ENCODE results near the gene IZUMO4. TPM values are rescaled to one million over a fixed set of nuclear protein-coding genes. Genes with fewer than 3 reads are reported as not detected.

Gene IZUMO4
- total and polyA plus RNA-seq, 10 of the 15 experiments (the other 5 are each of a cell fraction or from before 2014, with no cell fraction given), result 0.53 to 27.1 (median 7.5) TPM

DNA sequence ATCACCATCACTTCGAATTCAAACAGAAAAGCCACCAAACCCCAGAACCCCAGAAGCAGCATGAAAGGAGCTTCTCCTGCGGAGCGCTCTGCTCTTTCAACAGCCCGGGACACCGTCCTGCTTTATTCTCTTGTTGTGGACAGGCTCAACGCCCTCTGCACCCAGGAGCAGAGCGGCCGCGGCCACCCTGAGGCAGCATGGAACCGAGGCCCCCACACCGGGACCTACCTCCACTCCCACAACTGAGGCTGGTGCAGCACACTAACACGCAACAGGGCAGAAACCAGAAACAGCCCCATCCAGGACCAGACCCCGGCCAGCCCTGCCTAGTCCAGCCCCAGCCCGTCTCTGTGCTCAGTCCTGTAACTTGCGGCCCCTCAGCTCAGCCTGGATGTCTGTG is 47.5 kb downstream of the IZUMO4 start:
- Histone ChIP-seq H3K4me2 (ENCODE audit: control insufficient read depth, insufficient read depth) (no peak overlapping the region), H3K36me3 (ENCODE audit: control insufficient read depth in 2 of 2, insufficient read depth in 2 of 2, low read length in 1 of 2) (peaks cover 11% of the 10 kb centered on the region in 2 experiments; a peak in 3 of 4 replicates), H3K79me2 (ENCODE audit: control insufficient read depth, insufficient read depth, low read length) (peaks cover 82% of the 10 kb centered on the region), H3K4me3 (no peak overlapping the region), H3K27ac (ENCODE audit: control insufficient read depth, insufficient read depth) (no peak overlapping the region), H3K9me3 (replicated peaks; ENCODE audit: control insufficient read depth, insufficient read depth, low read length) (no peaks in the 10 kb centered on the region), H4K20me1 (ENCODE audit: control insufficient read depth, insufficient read depth) (peaks cover 6% of the 10 kb centered on the region; the same call in 1 of the 2 replicates), H3K9ac (ENCODE audit: control insufficient read depth, insufficient read depth, low read length) (no peak overlapping the region), H3K4me1 (ENCODE audit: control insufficient read depth, insufficient read depth, low read length) (peaks cover 18% of the 10 kb centered on the region), H3K27me3 (replicated peaks in 1 of 2; ENCODE audit: control insufficient read depth in 2 of 2, insufficient read depth in 2 of 2, low read length in 1 of 2) (no peaks in the 10 kb centered on the region), H2AFZ (ENCODE audit: control insufficient read depth, low read depth, low read length) (no peak overlapping the region)
- in situ Hi-C loops (cut with MboI) (no loop called here), intact Hi-C loops (cut with micrococcal nuclease; ENCODE audit: unreplicated experiment) (no loop called here)
- FAIRE-seq, result no peak
- RAD21 ChIA-PET (ENCODE audit: unreplicated experiment), result no interaction called here
- 89% methylated on average over 15 of the region's 15 CpGs for WGBS (ENCODE audit: insufficient coverage, insufficient replicate concordance, low lambda C conversion rate, missing lambda C conversion rate)
- BruUV-seq (replicated peaks), result no TSS peak
- CTCF ChIA-PET, result interaction anchor here (0.7 kb wide), 1 partner anchor 493 kb away, joined by 3 read pairs; no protein-coding TSS in a partner anchor
- POLR2A ChIA-PET, result no interaction called here
- SMC1A ChIA-PET (ENCODE audit: uncharacterized antibody, unreplicated experiment), result no interaction called here
- no peak for DNase-seq (ENCODE audit: low read depth, low spot score)
- TF ChIP-seq, protein P1, sequence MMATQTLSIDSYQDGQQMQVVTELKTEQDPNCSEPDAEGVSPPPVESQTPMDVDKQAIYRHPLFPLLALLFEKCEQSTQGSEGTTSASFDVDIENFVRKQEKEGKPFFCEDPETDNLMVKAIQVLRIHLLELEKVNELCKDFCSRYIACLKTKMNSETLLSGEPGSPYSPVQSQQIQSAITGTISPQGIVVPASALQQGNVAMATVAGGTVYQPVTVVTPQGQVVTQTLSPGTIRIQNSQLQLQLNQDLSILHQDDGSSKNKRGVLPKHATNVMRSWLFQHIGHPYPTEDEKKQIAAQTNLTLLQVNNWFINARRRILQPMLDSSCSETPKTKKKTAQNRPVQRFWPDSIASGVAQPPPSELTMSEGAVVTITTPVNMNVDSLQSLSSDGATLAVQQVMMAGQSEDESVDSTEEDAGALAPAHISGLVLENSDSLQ (IDR thresholded peaks at IDR 0.05), result no peak
- TF ChIP-seq TCF3 (IDR thresholded peaks at IDR 0.05; ENCODE audit: borderline replicate concordance, insufficient read depth, low read depth, low read length) (no peak), NFXL1 (IDR thresholded peaks at IDR 0.05; ENCODE audit: borderline replicate concordance) (no peak), CHD4 (IDR thresholded peaks at IDR 0.05) (no peak)
- TF ChIP-seq, protein P2, sequence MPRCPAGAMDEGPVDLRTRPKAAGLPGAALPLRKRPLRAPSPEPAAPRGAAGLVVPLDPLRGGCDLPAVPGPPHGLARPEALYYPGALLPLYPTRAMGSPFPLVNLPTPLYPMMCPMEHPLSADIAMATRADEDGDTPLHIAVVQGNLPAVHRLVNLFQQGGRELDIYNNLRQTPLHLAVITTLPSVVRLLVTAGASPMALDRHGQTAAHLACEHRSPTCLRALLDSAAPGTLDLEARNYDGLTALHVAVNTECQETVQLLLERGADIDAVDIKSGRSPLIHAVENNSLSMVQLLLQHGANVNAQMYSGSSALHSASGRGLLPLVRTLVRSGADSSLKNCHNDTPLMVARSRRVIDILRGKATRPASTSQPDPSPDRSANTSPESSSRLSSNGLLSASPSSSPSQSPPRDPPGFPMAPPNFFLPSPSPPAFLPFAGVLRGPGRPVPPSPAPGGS (IDR thresholded peaks at IDR 0.05; ENCODE audit: borderline replicate concordance, insufficient read depth, low read depth, low read length, poor library complexity, severe bottlenecking), result peak; percentile 40
- no peak for ATAC-seq

Measured in GM12878 (cell line).